Panc1 (cell line): ENCODE results near the gene STX2. TPM values are rescaled to one million over a fixed set of nuclear protein-coding genes. Genes with fewer than 3 reads are reported as not detected.

ENCODE experiments used
- ATAC-seq: fragments of 200-7000 bp; cut with Tn5 transposase; 2 replicates; pipeline ENCODE4 v1.9.1; 2020; ENCODE audit warnings: mild to moderate bottlenecking, moderate library complexity
- BruUV-seq: library from RNA; stranded (reverse); fragments of 400-500 nt; replicated peaks from 2 replicates; lab custom pipeline; 2021; lab: Mats Ljungman, UMichigan
- CTCF ChIA-PET: fragments of 300-600 bp; sonication (Branson Sonifier 250); formaldehyde crosslinking; loops from one replicate; lab custom pipeline; 2022; ENCODE audit warnings: antibody characterized with exemption; lab: Charles Lee
- POLR2A ChIA-PET: fragments of 300-600 bp; sonication (Branson Sonifier 250); formaldehyde crosslinking; loops from one replicate; lab custom pipeline; 2022; ENCODE audit warnings: antibody characterized with exemption; lab: Charles Lee
- DNase-seq: peaks from one replicate; pipeline ENCODE4 v3.0.0-alpha.2; 2010; ENCODE audit warnings: low read depth, low spot score
- H3K27ac ChIP-seq: 2 replicates; pipeline ENCODE4 v1.5.1; 2011; ENCODE audit warnings: mild to moderate bottlenecking, low read length, inconsistent platforms
- H3K27me3 ChIP-seq: fragments of 200-500 bp; sonication (Bioruptor generic); 2 replicates; pipeline ENCODE4 v1.6.0; 2014; ENCODE audit warnings: low read length, inconsistent platforms; ENCODE audit not compliant: control insufficient read depth, insufficient read depth
- H3K36me3 ChIP-seq: fragments of 200-500 bp; sonication (Bioruptor generic); 2 replicates; pipeline ENCODE4 v1.5.1; 2014; ENCODE audit warnings: inconsistent platforms, mild to moderate bottlenecking, low read length, moderate library complexity; ENCODE audit not compliant: control insufficient read depth, insufficient read depth
- H3K4me1 ChIP-seq: 2 replicates; pipeline ENCODE4 v1.5.1; 2011; ENCODE audit warnings: inconsistent platforms, mild to moderate bottlenecking, low read length, moderate library complexity; ENCODE audit not compliant: control insufficient read depth, insufficient read depth
- H3K4me3 ChIP-seq, 2 experiments: 2 replicates each; pipeline ENCODE4 v1.5.1; 2011 to 2012; ENCODE audit warnings: low read depth in 2 of 2, low read length in 2 of 2, mild to moderate bottlenecking in 2 of 2, inconsistent platforms in 1 of 2, moderate library complexity in 1 of 2
- H3K9me3 ChIP-seq: fragments of 200-500 bp; sonication (Bioruptor generic); 2 replicates; pipeline ENCODE4 v1.5.1; 2014; ENCODE audit warnings: low read depth, mild to moderate bottlenecking, inconsistent platforms, low read length, moderate library complexity; ENCODE audit not compliant: control insufficient read depth, insufficient read depth
- CTCF ChIP-seq: fragments of 450-650 bp; IDR thresholded peaks from 2 replicates; pipeline ENCODE4 v1.5.1; 2017; ENCODE audit warnings: mild to moderate bottlenecking
- POLR2AphosphoS5 ChIP-seq: IDR thresholded peaks from 2 replicates; pipeline ENCODE4 v1.6.1; 2012; ENCODE audit warnings: mild to moderate bottlenecking, low read depth, low read length, moderate library complexity
- REST ChIP-seq, 2 experiments: IDR thresholded peaks; 2 replicates each; pipeline ENCODE4 v1.6.1; 2011 to 2012; ENCODE audit warnings: low read depth in 2 of 2, control low read depth in 1 of 2, low read length in 1 of 2, mild to moderate bottlenecking in 1 of 2, moderate library complexity in 1 of 2; ENCODE audit not compliant: insufficient read depth in 1 of 2
- SIN3A ChIP-seq: IDR thresholded peaks from 2 replicates; pipeline ENCODE4 v1.6.1; 2012; ENCODE audit warnings: low read depth, mild to moderate bottlenecking, low read length, moderate library complexity, borderline replicate concordance; ENCODE audit not compliant: insufficient read depth
- TCF7L2 ChIP-seq: IDR thresholded peaks from 2 replicates; pipeline ENCODE4 v1.6.1; 2011; ENCODE audit warnings: mild to moderate bottlenecking, low read depth, low read length, inconsistent platforms
- in situ Hi-C: cut with HindIII; loops from 2 replicates; pipeline ENCODE4 v1.10.0; 2016; ENCODE audit warnings: low sequenced_read_pairs, low pct_unique_long_range_greater_than_20kb
- intact Hi-C: fragments of 100-400 bp; cut with micrococcal nuclease; formaldehyde crosslinking; loops from one replicate; pipeline ENCODE4 v1.10.0; 2022; ENCODE audit not compliant: unreplicated experiment
- total RNA-seq: library from RNA; stranded (reverse); gene quantifications from one replicate; pipeline ENCODE4 v1.2.1, GENCODE V29; 2021; ENCODE audit not compliant: unreplicated experiment

Gene STX2
- total RNA-seq, 1 experiment from 2014 or later: 34.0 TPM

- H3K4me3 ChIP-seq: no peak overlapping the region
- BruUV-seq: no TSS peak
- H3K9me3 ChIP-seq: no peaks in the 10 kb centered on the region
- no peaks in the 10 kb centered on the region for H3K27me3 ChIP-seq
- no peak for ATAC-seq
- H3K36me3 ChIP-seq: 0 out of 2 replicates have a peak, but pooled peaks cover 11% of the 10 kb centered on the region
- intact Hi-C loops: loop anchor here (5.0 kb wide), 1 partner anchor 413 kb away; no protein-coding TSS in a partner anchor
- POLR2A ChIA-PET: no interaction called here
- TF ChIP-seq POLR2AphosphoS5: no peak
- TF ChIP-seq REST (IDR thresholded peaks at IDR 0.05; ENCODE audit: insufficient read depth in 1 of 2, low read depth in 2 of 2, low read length in 1 of 2): no peak
- no peak for TF ChIP-seq TCF7L2
- TF ChIP-seq SIN3A: no peak
- no peak for TF ChIP-seq CTCF
- DNase-seq: no peak
- in situ Hi-C loops: no loop called here
- H3K4me1 ChIP-seq: no peaks in the 10 kb centered on the region
- CTCF ChIA-PET: no interaction called here
- no peak overlapping the region for H3K27ac ChIP-seq
These were observed 23.9 kb downstream of the STX2 start for GRCh38 chr12:130815028-130815741.

- no TSS peak for BruUV-seq
- TF ChIP-seq TCF7L2 (no peak), POLR2AphosphoS5 (no peak), REST (IDR thresholded peaks at IDR 0.05; ENCODE audit: insufficient read depth in 1 of 2, low read depth in 2 of 2, low read length in 1 of 2) (no peak), SIN3A (no peak), CTCF (no peak)
- in situ Hi-C loops (no loop called here), intact Hi-C loops (no loop called here)
- ChIA-PET POLR2A (no interaction called here), CTCF (no interaction called here)
- Histone ChIP-seq H3K27ac (no peak overlapping the region), H3K4me1 (no peaks in the 10 kb centered on the region), H3K9me3 (no peaks in the 10 kb centered on the region), H3K27me3 (no peaks in the 10 kb centered on the region), H3K4me3 (no peak overlapping the region), H3K36me3 (0 out of 2 replicates have a peak, but pooled peaks cover 11% of the 10 kb centered on the region)
- DNase-seq (no peak), ATAC-seq (no peak)
These were observed 25.1 kb downstream of the STX2 start for GRCh38 chr12:130813949-130814348.
